Ramos (cell line): ENCODE results near the gene GNAT2.

Experiments used
- in situ Hi-C: fragments of 300-500 bp; cut with MboI; formaldehyde crosslinking; loops from one replicate; pipeline ENCODE4 v1.14.3; 2022; ENCODE audit warnings: low sequenced_read_pairs; ENCODE audit not compliant: unreplicated experiment

Gene GNAT2

DNA sequence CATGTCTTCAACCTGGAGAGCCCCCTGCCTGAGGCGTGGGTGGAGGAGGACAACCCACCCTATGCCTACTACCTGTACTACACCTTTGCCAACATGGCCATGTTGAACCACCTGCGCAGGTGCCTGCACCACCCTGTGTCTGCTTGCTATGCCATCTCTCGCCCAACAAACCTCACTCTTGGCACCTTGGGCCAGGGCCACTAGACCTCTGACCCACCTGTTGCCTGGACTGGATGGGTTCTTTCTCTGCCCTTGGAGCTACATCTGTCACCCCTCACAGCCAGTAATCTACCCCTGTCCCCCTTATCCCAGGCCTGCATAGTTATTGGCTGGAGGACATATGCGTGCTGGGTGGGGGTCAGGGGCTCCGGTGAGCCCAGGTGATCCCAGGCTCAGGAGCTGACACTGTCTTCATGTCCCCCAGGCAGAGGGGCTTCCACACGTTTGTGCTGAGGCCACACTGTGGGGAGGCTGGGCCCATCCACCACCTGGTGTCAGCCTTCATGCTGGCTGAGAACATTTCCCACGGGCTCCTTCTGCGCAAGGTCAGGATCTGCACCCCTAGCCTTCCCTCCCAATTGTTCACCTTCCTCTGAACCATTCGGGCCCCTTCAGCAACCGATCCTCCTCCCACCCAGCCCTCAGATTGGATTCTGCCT, 10.1 kb upstream of the GNAT2 start:
- in situ Hi-C loops: loop anchor here (5.0 kb wide), 1 partner anchor 82 kb away; the partner anchor contains the start of gene GNAI3

DNA sequence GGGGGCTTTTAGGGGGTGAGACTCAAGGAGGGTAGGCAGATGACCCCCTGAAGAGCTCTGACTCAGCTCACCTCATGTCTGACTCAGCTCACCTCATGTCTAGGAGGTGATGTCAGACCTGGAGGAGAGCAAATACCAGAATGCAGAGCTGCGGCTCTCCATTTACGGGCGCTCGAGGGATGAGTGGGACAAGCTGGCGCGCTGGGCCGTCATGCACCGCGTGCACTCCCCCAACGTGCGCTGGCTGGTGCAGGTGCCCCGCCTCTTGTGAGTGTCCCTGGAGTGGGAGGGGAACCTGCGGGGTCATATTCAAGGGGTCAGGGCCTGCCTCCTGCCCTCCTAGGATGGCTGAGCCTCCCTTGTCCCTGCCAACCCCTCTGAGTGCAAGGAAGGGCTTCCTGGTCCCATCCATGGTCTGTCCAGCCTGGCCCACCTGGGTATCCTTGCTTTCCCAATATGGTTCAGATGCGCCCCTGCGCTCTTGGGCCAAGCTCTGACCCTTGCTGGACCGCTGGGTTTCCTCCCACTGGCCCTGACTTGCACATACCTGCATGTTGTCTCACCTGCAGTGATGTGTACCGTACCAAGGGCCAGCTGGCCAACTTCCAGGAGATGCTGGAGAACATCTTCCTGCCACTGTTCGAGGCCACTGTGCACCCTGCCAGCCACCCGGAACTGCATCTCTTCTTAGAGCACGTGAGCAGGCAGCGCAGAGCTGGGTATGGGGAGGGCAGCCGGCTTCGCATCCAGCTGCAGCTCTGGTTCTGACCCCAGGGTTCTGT, 9.3 kb upstream of the GNAT2 start:
- in situ Hi-C loops: loop anchor here (5.0 kb wide), 1 partner anchor 81 kb away; the partner anchor contains the start of gene GNAI3

DNA sequence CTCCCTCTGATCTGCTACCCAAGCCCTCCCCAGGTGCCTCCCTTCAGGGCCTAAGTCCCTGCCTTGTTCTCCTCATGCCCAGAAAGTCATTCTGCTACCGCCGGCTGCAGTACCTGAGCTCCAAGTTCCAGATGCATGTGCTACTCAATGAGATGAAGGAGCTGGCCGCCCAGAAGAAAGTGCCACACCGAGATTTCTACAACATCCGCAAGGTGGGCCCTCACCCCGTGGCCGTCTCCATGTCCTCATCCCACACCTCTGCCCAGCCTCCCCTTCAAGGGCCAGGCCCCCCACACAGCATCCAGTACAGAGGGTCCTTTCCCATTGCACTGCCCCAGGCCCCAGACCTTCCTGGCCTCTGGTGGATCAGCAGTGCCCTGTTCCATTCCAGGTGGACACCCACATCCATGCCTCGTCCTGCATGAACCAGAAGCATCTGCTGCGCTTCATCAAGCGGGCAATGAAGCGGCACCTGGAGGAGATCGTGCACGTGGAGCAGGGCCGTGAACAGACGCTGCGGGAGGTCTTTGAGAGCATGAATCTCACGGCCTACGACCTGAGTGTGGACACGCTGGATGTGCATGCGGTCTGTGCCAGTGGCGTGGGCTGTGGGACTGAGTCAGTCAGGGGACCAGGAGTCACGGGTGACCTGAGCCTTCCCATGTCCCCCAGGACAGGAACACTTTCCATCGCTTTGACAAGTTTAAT, 8.4 kb upstream of the GNAT2 start:
- in situ Hi-C loops: loop anchor here (5.0 kb wide), 1 partner anchor 81 kb away; the partner anchor contains the start of gene GNAI3

- in situ Hi-C loops: loop anchor here (5.0 kb wide), 1 partner anchor 80 kb away; the partner anchor contains the start of gene GNAI3
Measured at GRCh38 chr1:109626682-109627408, 7.4 kb upstream of the GNAT2 start.

DNA sequence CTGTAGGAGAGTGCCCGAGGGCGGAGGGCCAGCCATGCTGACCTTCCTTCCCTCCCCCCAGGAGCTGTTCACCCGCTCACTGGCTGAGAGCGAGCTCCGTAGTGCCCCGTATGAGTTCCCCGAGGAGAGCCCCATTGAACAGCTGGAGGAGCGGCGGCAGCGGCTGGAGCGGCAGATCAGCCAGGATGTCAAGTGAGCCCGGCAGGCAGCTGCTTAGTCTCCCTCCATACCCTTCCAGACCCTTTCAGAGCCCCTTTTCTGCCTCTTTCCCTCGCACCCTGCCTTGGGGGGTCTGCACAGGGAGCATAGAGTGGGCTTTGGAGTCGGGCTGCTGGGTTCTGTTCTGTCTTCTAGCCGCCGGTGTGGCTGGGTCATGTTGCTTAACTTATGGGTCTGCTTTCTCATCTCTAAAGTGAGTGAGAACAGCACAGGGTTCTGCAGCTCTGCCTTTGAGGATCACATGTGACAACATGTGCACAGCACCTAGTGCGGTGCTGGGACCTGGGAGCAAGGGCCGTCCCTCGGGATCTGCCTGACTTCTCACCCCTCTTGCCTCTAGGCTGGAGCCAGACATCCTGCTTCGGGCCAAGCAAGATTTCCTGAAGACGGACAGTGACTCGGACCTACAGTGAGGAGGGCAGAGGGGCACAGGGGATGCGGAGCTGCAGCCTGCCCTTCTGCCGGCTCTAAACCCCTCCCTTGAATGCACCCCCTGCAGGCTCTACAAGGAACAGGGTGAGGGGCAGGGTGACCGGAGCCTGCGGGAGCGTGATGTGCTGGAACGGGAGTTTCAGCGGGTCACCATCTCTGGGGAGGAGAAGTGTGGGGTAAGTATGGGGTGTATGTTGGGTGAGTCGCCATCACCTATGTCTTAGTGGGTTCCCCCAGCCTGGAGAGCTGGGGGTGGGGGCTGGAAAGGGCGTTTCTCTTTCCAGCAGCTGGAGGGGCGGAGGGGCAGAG, 6.5 kb upstream of the GNAT2 start:
- in situ Hi-C loops: loop anchor here (5.0 kb wide), 1 partner anchor 79 kb away; the partner anchor contains the start of gene GNAI3

DNA sequence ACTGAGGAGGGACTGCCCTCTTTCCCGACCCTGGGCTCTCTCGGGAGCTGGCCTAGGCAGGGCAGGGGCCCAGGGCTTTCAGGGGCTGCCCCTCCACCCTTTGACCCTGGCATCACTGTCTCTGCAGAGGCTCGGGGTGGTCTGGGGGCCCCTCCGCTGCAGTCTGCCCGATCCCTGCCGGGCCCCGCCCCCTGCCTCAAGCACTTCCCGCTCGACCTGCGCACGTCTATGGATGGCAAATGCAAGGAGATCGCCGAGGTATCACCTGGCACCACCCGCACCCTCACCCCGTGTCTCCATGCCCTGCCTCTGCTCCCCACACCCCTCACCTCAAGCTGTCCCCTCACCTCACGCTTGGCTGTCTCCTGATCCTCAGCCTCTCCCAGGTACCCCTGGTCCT, 5.8 kb upstream of the GNAT2 start:
- in situ Hi-C loops: loop anchor here (5.0 kb wide), 1 partner anchor 78 kb away; the partner anchor contains the start of gene GNAI3

GRCh38 chr1:109624201-109625010, 5.0 kb upstream of the GNAT2 start:
- in situ Hi-C loops: loop anchor here (5.0 kb wide), 1 partner anchor 77 kb away; the partner anchor contains the start of gene GNAI3

- in situ Hi-C loops: no loop called here
Measured at GRCh38 chr1:109623601-109624161, 4.3 kb upstream of the GNAT2 start.

- in situ Hi-C loops: no loop called here
Measured at GRCh38 chr1:109622895-109623294, 3.5 kb upstream of the GNAT2 start.

DNA sequence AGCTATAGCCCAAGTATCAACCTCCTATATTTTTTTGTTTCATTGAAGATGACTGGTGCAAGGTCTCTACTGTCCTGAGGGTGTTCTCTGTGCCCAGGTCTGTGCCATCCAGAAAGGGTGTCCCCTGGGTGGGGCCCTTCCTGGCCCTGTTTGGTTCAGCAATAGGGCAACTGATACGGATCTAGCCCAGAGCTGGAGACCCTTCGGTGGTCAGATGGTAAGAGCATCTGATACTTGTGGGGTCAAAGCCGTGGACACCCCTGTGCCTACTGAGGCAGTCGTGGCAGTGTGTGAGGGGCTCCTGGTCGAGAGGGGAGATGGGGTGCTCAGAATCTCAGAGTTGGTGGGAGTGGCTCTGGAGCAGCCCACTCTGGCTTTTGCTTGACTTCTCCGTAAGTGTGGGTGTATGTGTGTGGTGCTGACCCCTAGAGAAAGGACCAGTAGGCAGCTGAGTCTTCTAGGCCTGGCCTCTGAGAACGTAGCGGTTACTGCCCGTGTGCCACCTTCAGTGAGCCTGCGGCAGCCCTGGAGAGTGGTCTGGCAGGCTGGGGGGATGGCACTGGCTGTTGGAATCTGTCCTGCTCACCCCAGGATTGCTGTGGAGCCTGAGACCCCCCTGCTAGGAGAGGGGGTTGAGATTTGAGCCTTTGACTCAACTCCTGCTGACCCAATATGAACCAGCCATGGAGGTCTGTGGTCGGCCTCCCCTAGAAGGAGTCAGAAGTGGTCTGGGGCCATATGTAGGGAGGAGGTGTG, 2.9 kb upstream of the GNAT2 start:
- in situ Hi-C loops: no loop called here

DNA sequence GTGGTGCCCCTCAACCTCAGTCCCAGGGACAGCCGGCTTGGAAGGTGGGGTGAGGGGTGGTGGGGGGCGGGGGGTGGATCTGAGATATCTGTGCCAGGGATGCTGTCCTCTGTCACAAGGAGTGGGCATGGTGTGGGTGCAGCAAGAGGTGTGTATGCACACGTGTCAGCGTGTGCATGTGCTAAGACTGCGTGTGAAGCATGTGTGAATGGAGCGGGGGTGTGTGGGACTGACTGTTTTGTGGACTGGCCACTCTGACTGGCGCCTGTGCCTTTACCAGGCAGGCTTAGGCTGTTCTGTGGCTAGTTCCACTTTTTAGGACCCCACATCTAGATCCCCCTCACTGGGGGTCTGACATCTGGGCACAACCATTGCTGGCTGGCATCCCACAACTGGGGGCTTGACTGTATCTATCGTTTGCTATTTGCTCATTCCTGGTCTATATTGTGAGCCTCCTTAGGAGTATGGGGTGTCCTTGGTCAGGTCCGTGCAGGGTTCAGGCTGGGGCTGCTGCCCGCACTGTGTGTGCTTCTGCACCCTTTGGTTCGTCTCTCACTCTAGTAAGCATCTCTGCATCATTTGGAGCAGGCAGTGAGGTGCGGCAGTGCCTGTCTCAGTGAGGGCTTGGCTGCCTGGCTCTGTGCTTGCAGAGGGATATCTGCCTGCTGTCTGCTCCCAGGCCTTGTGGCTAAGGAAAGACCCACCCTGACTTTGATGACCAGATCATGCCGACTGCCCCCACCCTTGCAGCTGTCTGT, 2.1 kb upstream of the GNAT2 start:
- in situ Hi-C loops: no loop called here

GRCh38 chr1:109620841-109621286, 1.4 kb upstream of the GNAT2 start:
- in situ Hi-C loops: no loop called here

DNA sequence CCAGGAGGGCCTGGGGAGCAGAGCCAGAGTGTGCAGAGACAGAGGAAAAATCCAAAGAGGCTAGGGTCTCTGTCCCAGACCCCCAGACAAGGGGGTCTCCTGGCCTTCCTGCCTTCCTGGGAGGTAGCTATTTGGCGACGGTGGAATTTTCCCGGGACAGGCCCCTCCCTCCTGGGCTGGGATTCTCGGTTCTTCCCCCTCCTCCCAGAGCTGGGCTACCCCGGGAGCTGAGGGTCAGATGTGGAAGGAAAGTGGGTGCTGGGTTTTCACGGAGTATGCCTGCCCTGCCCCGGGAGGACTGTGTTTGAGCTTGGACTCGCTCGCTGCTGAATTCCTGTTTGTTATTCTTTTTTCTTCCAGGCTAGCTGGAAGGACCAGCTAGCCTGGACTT, 980 bp upstream of the GNAT2 start:
- in situ Hi-C loops: no loop called here

DNA sequence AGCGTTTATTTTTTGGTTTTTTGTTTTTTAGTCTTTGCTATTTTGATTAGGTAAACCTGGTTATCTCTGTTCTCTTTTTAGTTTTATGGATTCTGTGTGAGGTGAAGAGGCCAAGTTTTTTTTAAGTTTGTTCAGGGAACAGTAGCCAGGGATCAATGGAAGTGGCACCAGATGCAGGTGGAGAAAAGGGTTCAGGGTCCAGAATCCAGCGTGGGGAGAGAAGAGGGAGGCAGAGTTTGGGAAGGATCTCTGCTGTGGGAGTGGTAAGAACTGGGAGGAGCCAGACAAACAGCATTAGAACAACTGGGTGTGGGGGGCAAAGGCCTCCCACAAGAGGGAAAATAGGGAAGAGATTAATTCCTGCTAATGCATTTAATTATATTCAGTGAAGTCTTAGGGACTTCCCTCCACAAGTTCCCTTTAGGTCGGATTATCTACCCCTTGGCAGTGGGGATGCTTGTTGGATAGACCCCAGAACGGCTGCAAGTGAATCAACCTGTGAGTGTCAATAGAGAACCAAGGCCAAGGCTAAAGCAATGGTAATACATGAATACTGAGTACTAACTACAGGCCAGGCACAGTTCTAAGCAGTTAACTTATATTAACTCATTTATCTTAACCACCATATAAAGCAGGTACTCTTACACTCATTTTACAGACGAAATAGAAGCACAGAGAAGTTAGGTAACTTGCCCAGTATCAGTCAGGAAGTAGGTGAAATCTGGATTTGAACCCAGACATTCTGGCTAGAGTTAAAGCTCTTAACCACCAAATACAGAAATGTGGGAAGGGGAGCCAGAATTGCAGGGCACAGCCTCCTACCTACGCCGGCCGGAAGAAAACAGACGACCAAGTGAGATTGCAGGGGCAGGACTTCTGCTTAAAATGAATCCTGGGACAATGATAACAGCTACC, 498 bp downstream of the GNAT2 start:
- in situ Hi-C loops: no loop called here

DNA sequence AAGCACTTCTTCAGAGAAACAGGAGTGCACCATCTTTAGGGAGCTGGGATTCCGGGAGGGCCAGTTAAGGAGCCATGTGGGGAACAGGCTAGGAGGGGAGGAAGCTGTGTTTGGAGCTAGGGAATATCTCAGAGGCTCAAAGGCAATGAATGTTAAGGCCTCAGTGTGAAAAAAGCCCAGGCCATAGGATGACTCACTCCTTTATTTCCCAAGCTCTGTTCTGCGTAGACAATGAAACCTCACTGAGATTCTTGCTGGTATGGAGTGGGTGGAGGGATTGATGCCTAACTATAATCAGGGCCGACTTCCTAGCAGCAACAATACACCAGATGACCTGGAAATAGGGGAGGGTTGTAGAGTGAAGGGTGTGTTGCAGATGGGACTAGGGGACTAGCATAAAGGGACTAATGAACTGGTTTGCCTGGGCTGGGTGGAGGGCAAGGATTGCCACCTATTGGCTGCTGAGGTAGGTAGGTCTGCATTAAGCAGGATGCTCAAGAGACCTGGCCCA, 2.1 kb downstream of the GNAT2 start:
- in situ Hi-C loops: no loop called here
